Measurements from ENCODE around the gene EXOC2.

DNA sequence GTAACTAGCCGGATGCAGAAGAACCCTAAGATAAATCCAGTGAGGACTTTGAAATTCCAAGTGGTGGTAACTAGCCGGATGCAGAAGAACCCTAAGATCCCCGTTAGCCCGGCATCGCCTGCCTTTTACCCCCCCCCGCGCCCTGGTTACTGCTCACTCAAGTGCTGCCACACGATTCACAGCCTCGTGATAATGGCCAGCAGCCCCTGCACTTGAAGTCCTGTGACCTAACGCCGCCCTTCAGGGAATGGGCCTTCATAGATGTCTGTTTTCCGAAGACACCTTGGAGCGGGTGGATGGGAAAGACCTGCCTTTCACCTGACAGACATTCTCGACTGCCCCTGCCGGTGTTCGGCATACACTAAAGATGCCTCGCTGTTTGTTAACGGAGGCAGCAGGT, 163.9 kb downstream of the EXOC2 start:
- no peak for TF ChIP-seq CTCF (IDR thresholded peaks at IDR 0.05)
- TF ChIP-seq POLR2A (IDR thresholded peaks at IDR 0.05), result no peak
